Measurements from ENCODE around the gene PAOX.

PAOX gene

DNA sequence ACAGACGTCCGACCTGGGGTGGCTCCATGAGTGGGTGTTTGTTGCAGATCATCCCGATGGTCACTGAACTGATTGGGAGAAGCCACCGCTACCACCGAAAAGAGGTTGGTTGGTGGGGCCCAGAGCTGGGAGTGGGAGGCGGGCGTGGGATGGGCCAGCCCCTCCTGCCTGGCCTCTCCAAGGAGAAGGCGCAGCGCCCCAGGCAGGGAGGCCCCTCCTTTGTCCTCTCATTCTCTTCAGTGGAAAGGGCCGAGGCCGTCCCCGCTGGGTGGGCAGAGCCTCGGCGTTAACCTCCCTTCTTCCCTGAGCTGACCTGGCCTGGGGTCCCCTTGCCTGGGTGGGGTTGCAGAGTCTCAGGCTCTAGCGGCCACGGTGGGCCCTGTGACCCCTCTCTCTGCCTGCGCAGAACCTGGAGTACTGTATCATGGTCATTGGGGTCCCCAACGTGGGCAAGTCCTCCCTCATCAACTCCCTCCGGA is 20.1 kb downstream of the PAOX start (continued):
- TF ChIP-seq ZNF555 (tag by site-specific recombination; conservative IDR thresholded peaks at IDR 0.05) (no peak), GFI1B (tag by site-specific recombination; IDR thresholded peaks at IDR 0.05) (no peak)
- TF ChIP-seq, protein P1, sequence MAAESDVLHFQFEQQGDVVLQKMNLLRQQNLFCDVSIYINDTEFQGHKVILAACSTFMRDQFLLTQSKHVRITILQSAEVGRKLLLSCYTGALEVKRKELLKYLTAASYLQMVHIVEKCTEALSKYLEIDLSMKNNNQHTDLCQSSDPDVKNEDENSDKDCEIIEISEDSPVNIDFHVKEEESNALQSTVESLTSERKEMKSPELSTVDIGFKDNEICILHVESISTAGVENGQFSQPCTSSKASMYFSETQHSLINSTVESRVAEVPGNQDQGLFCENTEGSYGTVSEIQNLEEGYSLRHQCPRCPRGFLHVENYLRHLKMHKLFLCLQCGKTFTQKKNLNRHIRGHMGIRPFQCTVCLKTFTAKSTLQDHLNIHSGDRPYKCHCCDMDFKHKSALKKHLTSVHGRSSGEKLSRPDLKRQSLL (tag by site-specific recombination; IDR thresholded peaks at IDR 0.05), result no peak

DNA sequence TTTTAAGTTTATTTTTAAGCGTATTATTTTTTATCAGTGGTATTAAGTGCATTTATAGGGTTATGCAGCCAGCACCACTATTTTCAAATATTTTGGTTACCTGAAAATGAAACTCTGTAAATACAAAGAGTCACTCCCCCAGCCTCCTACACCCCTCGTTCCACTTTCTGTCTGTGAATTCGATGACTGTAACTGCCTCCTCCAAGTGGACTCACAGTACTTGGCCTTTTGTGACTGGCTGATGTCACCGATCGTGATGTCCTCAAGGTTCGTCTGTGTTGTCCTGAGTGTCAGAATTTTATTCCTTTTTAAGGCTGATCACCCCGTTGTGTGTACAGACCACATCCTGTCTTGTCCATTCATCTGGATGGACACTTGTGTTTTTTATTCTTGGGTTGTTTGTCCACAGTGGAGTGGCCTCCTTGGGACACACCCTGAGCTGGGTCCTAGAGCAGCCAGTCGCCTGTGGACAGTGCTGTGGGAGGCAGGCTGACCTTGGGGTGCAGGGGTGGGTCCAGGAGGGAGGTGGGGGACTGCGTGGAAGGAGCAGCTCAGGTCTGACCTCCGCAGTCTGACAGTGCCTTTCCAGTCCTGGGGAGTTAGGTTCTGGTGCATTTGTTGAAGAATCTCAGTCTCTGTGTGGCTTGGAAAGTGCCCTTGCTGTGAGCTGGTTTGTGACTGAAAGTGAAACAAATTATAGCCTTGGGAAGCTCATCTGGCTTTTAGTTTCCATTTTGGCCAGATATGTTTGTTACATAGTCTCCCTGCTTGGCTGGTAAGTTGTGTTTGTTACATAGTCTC is 21.8 kb downstream of the PAOX start:
- Histone ChIP-seq H3K27ac (ENCODE audit: extremely low read depth, low read depth, low read length) (no peak overlapping the region), H3K4me3 (ENCODE audit: low read depth, low read length) (no peak overlapping the region), H3K4me1 (ENCODE audit: control insufficient read depth, insufficient read depth, low read length) (no peaks in the 10 kb centered on the region), H3K9me3 (ENCODE audit: control insufficient read depth, insufficient read depth, low read depth, low read length) (no peaks in the 10 kb centered on the region), H3K36me3 (ENCODE audit: control insufficient read depth in 2 of 2, insufficient read depth in 1 of 2, low read length in 2 of 2) (peaks cover 27 to 94% of the 10 kb centered on the region in 2 experiments)
- CTCF ChIA-PET, result interaction anchor here (0.7 to 0.8 kb wide), 2 partner anchors 71 to 86 kb away, joined by 3 read pairs; no protein-coding TSS in a partner anchor
- POLR2A ChIA-PET, result no interaction called here
- TF ChIP-seq, protein P2, sequence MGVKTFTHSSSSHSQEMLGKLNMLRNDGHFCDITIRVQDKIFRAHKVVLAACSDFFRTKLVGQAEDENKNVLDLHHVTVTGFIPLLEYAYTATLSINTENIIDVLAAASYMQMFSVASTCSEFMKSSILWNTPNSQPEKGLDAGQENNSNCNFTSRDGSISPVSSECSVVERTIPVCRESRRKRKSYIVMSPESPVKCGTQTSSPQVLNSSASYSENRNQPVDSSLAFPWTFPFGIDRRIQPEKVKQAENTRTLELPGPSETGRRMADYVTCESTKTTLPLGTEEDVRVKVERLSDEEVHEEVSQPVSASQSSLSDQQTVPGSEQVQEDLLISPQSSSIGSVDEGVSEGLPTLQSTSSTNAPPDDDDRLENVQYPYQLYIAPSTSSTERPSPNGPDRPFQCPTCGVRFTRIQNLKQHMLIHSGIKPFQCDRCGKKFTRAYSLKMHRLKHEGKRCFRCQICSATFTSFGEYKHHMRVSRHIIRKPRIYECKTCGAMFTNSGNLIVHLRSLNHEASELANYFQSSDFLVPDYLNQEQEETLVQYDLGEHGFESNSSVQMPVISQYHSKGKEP (tag by site-specific recombination; IDR thresholded peaks at IDR 0.05), result no peak
- TF ChIP-seq SCRT1 (tag by site-specific recombination; IDR thresholded peaks at IDR 0.05; ENCODE audit: borderline replicate concordance) (no peak), HOXA7 (CRISPR knock-in tag; IDR thresholded peaks at IDR 0.05; ENCODE audit: borderline replicate concordance) (no peak), FEZF1 (tag by site-specific recombination; IDR thresholded peaks at IDR 0.05) (no peak), ZXDB (tag by site-specific recombination; IDR thresholded peaks at IDR 0.05) (no peak), ZNF701 (tag by site-specific recombination; IDR thresholded peaks at IDR 0.05) (no peak), ZNF433 (tag by site-specific recombination; IDR thresholded peaks at IDR 0.05; ENCODE audit: low read depth) (no peak)

DNA sequence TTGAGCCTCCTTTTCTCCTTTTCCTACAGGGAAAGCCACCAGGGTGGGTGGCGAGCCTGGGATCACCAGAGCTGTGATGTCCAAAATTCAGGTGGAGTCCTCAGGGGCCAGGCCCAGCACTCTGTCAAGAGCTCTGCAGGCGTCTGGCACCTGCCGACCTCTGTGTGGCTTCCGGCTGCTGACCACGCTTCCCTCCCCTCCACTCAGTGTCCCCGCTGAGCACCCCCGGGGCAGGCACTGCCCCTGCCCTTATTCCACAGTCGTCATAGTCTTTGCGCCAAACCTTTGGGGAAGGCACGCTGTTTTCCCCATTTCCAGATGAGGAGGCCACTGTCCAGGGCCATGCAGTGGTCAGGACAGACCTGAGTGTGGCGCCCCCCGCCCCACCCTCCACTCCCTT is 22.4 kb downstream of the PAOX start:
- Histone ChIP-seq H3K27ac (ENCODE audit: extremely low read depth, low read depth, low read length) (no peak overlapping the region), H3K36me3 (ENCODE audit: control insufficient read depth in 2 of 2, insufficient read depth in 1 of 2, low read length in 2 of 2) (peaks cover 33 to 92% of the 10 kb centered on the region in 2 experiments), H3K4me3 (ENCODE audit: low read depth, low read length) (no peak overlapping the region), H3K4me1 (ENCODE audit: control insufficient read depth, insufficient read depth, low read length) (no peaks in the 10 kb centered on the region), H3K9me3 (ENCODE audit: control insufficient read depth, insufficient read depth, low read depth, low read length) (no peaks in the 10 kb centered on the region)
- CTCF ChIA-PET, result interaction anchor here (0.7 to 0.8 kb wide), 2 partner anchors 72 to 86 kb away, joined by 3 read pairs; no protein-coding TSS in a partner anchor
- TF ChIP-seq BCL11A (tag by site-specific recombination; IDR thresholded peaks at IDR 0.05; ENCODE audit: low read depth) (no peak), ZSCAN16 (tag by site-specific recombination; IDR thresholded peaks at IDR 0.05) (no peak)
- TF ChIP-seq, protein P3, sequence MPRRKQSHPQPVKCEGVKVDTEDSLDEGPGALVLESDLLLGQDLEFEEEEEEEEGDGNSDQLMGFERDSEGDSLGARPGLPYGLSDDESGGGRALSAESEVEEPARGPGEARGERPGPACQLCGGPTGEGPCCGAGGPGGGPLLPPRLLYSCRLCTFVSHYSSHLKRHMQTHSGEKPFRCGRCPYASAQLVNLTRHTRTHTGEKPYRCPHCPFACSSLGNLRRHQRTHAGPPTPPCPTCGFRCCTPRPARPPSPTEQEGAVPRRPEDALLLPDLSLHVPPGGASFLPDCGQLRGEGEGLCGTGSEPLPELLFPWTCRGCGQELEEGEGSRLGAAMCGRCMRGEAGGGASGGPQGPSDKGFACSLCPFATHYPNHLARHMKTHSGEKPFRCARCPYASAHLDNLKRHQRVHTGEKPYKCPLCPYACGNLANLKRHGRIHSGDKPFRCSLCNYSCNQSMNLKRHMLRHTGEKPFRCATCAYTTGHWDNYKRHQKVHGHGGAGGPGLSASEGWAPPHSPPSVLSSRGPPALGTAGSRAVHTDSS (tag by site-specific recombination; IDR thresholded peaks at IDR 0.05), result no peak
- POLR2A ChIA-PET, result interaction anchor here (0.6 to 0.7 kb wide), 2 partner anchors 13 to 17 kb away, joined by 3 read pairs; no protein-coding TSS in a partner anchor

All from HEK293 (cell line).